ENCODE measurements around the gene SV2B. TPM values are rescaled to one million over a fixed set of nuclear protein-coding genes. Genes with fewer than 3 reads are reported as not detected.

The SV2B gene
- polyA plus RNA-seq, 4 donors, result 0.25 to 2.0 TPM; not detected in 2

DNA sequence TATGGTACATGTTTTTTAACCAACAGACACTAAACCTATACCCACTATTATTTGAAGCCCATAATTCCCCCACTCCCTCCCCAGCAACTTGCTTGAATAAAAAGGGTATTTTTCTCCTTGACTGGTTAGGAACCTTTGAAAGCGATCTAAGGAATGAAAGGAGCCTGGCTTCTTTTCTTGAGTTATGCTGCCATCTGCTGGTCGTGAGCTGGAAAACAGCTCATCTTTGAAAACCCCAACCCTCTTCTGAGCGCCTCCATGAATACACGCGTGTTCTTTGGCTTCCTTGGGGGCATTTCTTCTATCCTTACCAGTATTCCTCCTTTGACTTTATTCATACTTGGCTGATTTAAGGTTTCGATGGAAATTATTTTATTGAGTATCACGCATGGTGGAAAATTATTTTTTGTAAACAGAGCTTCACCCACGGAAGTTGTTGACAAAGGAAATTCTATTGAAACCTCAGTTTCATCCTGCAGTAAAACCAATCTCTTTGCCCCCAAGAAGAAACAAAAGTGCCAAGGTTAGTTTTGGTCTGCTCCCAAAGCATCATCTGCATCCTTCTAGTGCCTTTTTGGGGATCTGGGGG, 171.6 kb downstream of the SV2B start:
- Histone ChIP-seq H3K36me3 (ENCODE audit: control insufficient read depth in 3 of 3, insufficient read depth in 2 of 3, low read depth in 1 of 3, low read length in 3 of 3) (no peaks in the 10 kb centered on the region), H3K9me3 (ENCODE audit: control insufficient read depth in 2 of 2, insufficient read depth in 1 of 2, low read depth in 1 of 2, low read length in 1 of 2) (peaks cover 0 to 4% of the 10 kb centered on the region in 2 donors), H3K4me3 (ENCODE audit: low read depth in 1 of 3, low read length in 3 of 3) (no peak overlapping the region), H3K27ac (ENCODE audit: low read depth in 1 of 3, low read length in 2 of 3) (no peak overlapping the region), H3K4me1 (ENCODE audit: control insufficient read depth in 3 of 3, insufficient read depth in 2 of 3, low read depth in 1 of 3, low read length in 2 of 3) (no peaks in the 10 kb centered on the region), H3K27me3 (ENCODE audit: control insufficient read depth in 3 of 3, insufficient read depth in 3 of 3, low read length in 3 of 3) (no peaks in the 10 kb centered on the region)
- FAIRE-seq, result no peak
- peak; percentile 70 to 74 for DNase-seq
- 2 to 4% (median 3%) methylated on average over 8 of the region's 8 CpGs for WGBS, 3 donors

GRCh38 chr15:91275844-91276243, 175.8 kb downstream of the SV2B start:
- Histone ChIP-seq H3K4me1 (ENCODE audit: control insufficient read depth in 3 of 3, insufficient read depth in 2 of 3, low read depth in 1 of 3, low read length in 2 of 3) (no peaks in the 10 kb centered on the region), H3K9me3 (ENCODE audit: control insufficient read depth in 2 of 2, insufficient read depth in 1 of 2, low read depth in 1 of 2, low read length in 1 of 2) (peaks cover 0 to 4% of the 10 kb centered on the region in 2 donors), H3K4me3 (ENCODE audit: low read depth in 1 of 3, low read length in 3 of 3) (no peak overlapping the region), H3K27me3 (ENCODE audit: control insufficient read depth in 3 of 3, insufficient read depth in 3 of 3, low read length in 3 of 3) (no peaks in the 10 kb centered on the region), H3K36me3 (ENCODE audit: control insufficient read depth in 3 of 3, insufficient read depth in 2 of 3, low read depth in 1 of 3, low read length in 3 of 3) (no peaks in the 10 kb centered on the region), H3K27ac (ENCODE audit: low read depth in 1 of 3, low read length in 2 of 3) (no peak overlapping the region)
- 91 to 95% (median 93%) methylated on average over 1 of the region's 1 CpG for WGBS, 3 donors
- DNase-seq (no peak), FAIRE-seq (no peak)

- no peaks in the 10 kb centered on the region for H3K4me1 ChIP-seq (ENCODE audit: control insufficient read depth in 3 of 3, insufficient read depth in 2 of 3, low read depth in 1 of 3, low read length in 2 of 3)
- H3K36me3 ChIP-seq (ENCODE audit: control insufficient read depth in 3 of 3, insufficient read depth in 2 of 3, low read depth in 1 of 3, low read length in 3 of 3), result no peaks in the 10 kb centered on the region
- 68 to 82% (median 72%) methylated on average over 2 of the region's 2 CpGs for WGBS, 3 donors
- peaks cover 0 to 4% of the 10 kb centered on the region in 2 donors for H3K9me3 ChIP-seq (ENCODE audit: control insufficient read depth in 2 of 2, insufficient read depth in 1 of 2, low read depth in 1 of 2, low read length in 1 of 2)
- no peaks in the 10 kb centered on the region for H3K27me3 ChIP-seq (ENCODE audit: control insufficient read depth in 3 of 3, insufficient read depth in 3 of 3, low read length in 3 of 3)
- no peak overlapping the region for H3K27ac ChIP-seq (ENCODE audit: low read depth in 1 of 3, low read length in 2 of 3)
- DNase-seq (no peak), FAIRE-seq (no peak)
- H3K4me3 ChIP-seq (ENCODE audit: low read depth in 1 of 3, low read length in 3 of 3), result no peak overlapping the region
These were observed 178.9 kb downstream of the SV2B start for GRCh38 chr15:91278951-91279350.

DNA sequence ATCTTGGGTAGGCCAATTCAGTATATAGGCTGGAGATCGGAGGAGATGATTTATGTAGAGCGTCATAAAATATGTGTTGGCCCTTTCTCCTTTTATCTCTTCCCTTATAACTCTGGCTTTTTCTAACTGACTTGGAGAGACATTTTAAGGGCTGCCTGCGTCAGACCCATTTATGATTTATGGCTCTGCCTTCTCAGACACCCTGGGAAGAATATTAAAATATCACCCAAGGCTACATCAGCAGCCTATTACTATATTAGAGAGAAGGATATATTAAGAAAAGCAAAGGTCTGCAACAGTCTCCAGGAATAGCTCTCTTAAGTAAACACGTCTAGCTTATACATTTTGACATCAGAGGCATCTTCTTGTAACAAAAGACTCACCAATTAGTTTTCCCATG, 179.4 kb downstream of the SV2B start:
- WGBS, 3 donors, result 83 to 91% (median 84%) methylated on average over 4 of the region's 4 CpGs
- H3K4me3 ChIP-seq (ENCODE audit: low read depth in 1 of 3, low read length in 3 of 3), result no peak overlapping the region
- FAIRE-seq (no peak), DNase-seq (no peak)
- H3K27ac ChIP-seq (ENCODE audit: low read depth in 1 of 3, low read length in 2 of 3), result no peak overlapping the region
- no peaks in the 10 kb centered on the region for H3K4me1 ChIP-seq (ENCODE audit: control insufficient read depth in 3 of 3, insufficient read depth in 2 of 3, low read depth in 1 of 3, low read length in 2 of 3)
- H3K9me3 ChIP-seq (ENCODE audit: control insufficient read depth in 2 of 2, insufficient read depth in 1 of 2, low read depth in 1 of 2, low read length in 1 of 2), result peaks cover 0 to 4% of the 10 kb centered on the region in 2 donors
- H3K36me3 ChIP-seq (ENCODE audit: control insufficient read depth in 3 of 3, insufficient read depth in 2 of 3, low read depth in 1 of 3, low read length in 3 of 3), result no peaks in the 10 kb centered on the region
- no peaks in the 10 kb centered on the region for H3K27me3 ChIP-seq (ENCODE audit: control insufficient read depth in 3 of 3, insufficient read depth in 3 of 3, low read length in 3 of 3)

- no peak for DNase-seq
- FAIRE-seq, result no peak
- Histone ChIP-seq H3K27ac (ENCODE audit: low read depth in 1 of 3, low read length in 2 of 3) (no peak overlapping the region), H3K4me3 (ENCODE audit: low read depth in 1 of 3, low read length in 3 of 3) (no peak overlapping the region), H3K27me3 (ENCODE audit: control insufficient read depth in 3 of 3, insufficient read depth in 3 of 3, low read length in 3 of 3) (no peaks in the 10 kb centered on the region), H3K9me3 (ENCODE audit: control insufficient read depth in 2 of 2, insufficient read depth in 1 of 2, low read depth in 1 of 2, low read length in 1 of 2) (no peaks in the 10 kb centered on the region), H3K36me3 (ENCODE audit: control insufficient read depth in 3 of 3, insufficient read depth in 2 of 3, low read depth in 1 of 3, low read length in 3 of 3) (no peaks in the 10 kb centered on the region), H3K4me1 (ENCODE audit: control insufficient read depth in 3 of 3, insufficient read depth in 2 of 3, low read depth in 1 of 3, low read length in 2 of 3) (no peaks in the 10 kb centered on the region)
- WGBS, 3 donors, result 77 to 85% (median 77%) methylated on average over 4 of the region's 4 CpGs
These were observed 181.9 kb downstream of the SV2B start for GRCh38 chr15:91281947-91282346.

DNA sequence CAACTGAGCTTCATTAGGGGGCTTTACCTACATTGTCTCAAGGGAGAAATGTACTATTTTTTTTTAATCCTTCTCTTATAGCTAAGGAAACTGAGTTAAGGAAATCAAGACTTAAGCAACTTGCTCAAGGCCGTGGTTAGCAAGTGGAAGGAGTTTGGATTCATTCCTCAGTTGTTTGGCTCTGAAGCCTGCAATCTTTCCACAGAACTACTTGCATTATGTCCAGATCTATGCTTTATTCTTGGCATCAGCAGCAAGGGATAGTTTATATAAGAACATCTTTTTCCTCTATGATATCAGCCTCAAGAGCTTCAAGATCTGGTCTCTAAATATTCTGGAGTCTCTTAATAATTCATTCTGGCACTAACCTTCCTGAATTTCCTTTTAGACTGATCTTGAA, 182.4 kb downstream of the SV2B start:
- H3K4me3 ChIP-seq (ENCODE audit: low read depth in 1 of 3, low read length in 3 of 3), result no peak overlapping the region
- H3K27me3 ChIP-seq (ENCODE audit: control insufficient read depth in 3 of 3, insufficient read depth in 3 of 3, low read length in 3 of 3), result no peaks in the 10 kb centered on the region
- no peaks in the 10 kb centered on the region for H3K36me3 ChIP-seq (ENCODE audit: control insufficient read depth in 3 of 3, insufficient read depth in 2 of 3, low read depth in 1 of 3, low read length in 3 of 3)
- no peaks in the 10 kb centered on the region for H3K4me1 ChIP-seq (ENCODE audit: control insufficient read depth in 3 of 3, insufficient read depth in 2 of 3, low read depth in 1 of 3, low read length in 2 of 3)
- no peaks in the 10 kb centered on the region for H3K9me3 ChIP-seq (ENCODE audit: control insufficient read depth in 2 of 2, insufficient read depth in 1 of 2, low read depth in 1 of 2, low read length in 1 of 2)
- no peak for DNase-seq
- WGBS, 3 donors, result 47 to 94% (median 50%) methylated on average over 1 of the region's 1 CpG
- FAIRE-seq, result no peak
- no peak overlapping the region for H3K27ac ChIP-seq (ENCODE audit: low read depth in 1 of 3, low read length in 2 of 3)

DNA sequence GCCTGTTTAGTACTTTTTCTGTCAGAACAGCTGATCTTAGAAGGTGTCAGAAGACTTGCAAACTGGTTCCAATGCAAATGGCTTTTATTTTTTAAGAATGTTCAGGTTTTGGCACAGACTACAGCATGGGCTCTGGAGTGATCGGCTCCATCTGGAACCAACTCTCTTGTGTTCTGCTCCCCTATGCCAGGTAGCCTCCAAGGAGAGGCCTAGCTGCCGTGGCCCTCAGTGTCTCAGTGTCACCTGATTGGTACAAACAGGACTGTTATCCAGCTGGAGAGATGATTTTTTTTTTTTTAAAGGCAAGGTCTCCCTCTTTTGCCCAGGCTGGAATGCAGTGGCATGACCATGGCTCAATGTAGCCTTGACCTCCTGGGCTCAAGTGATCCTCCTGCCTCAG, 183.1 kb downstream of the SV2B start:
- FAIRE-seq, result no peak
- 74 to 76% (median 74%) methylated on average over 2 of the region's 2 CpGs for WGBS, 3 donors

GRCh38 chr15:91284758-91285466, 184.9 kb downstream of the SV2B start:
- Histone ChIP-seq H3K4me3 (ENCODE audit: low read depth in 1 of 3, low read length in 3 of 3) (no peak overlapping the region), H3K36me3 (ENCODE audit: control insufficient read depth in 3 of 3, insufficient read depth in 2 of 3, low read depth in 1 of 3, low read length in 3 of 3) (no peaks in the 10 kb centered on the region), H3K4me1 (ENCODE audit: control insufficient read depth in 3 of 3, insufficient read depth in 2 of 3, low read depth in 1 of 3, low read length in 2 of 3) (no peaks in the 10 kb centered on the region), H3K27me3 (ENCODE audit: control insufficient read depth in 3 of 3, insufficient read depth in 3 of 3, low read length in 3 of 3) (no peaks in the 10 kb centered on the region), H3K27ac (ENCODE audit: low read depth in 1 of 3, low read length in 2 of 3) (no peak overlapping the region), H3K9me3 (ENCODE audit: control insufficient read depth in 2 of 2, insufficient read depth in 1 of 2, low read depth in 1 of 2, low read length in 1 of 2) (no peaks in the 10 kb centered on the region)
- DNase-seq (no peak), FAIRE-seq (no peak)
- 81 to 85% (median 83%) methylated on average over 13 of the region's 13 CpGs for WGBS, 3 donors

More for the DNA sequence above, 183.1 kb downstream of the SV2B start:
- Histone ChIP-seq H3K27me3 (ENCODE audit: control insufficient read depth in 3 of 3, insufficient read depth in 3 of 3, low read length in 3 of 3) (no peaks in the 10 kb centered on the region), H3K27ac (ENCODE audit: low read depth in 1 of 3, low read length in 2 of 3) (no peak overlapping the region), H3K4me3 (ENCODE audit: low read depth in 1 of 3, low read length in 3 of 3) (no peak overlapping the region), H3K36me3 (ENCODE audit: control insufficient read depth in 3 of 3, insufficient read depth in 2 of 3, low read depth in 1 of 3, low read length in 3 of 3) (no peaks in the 10 kb centered on the region), H3K4me1 (ENCODE audit: control insufficient read depth in 3 of 3, insufficient read depth in 2 of 3, low read depth in 1 of 3, low read length in 2 of 3) (no peaks in the 10 kb centered on the region), H3K9me3 (ENCODE audit: control insufficient read depth in 2 of 2, insufficient read depth in 1 of 2, low read depth in 1 of 2, low read length in 1 of 2) (no peaks in the 10 kb centered on the region)
- no peak for DNase-seq

Measured in small intestine (tissue), 7 donors.